ENCODE data around the gene SOST. TPM values are rescaled to one million over a fixed set of nuclear protein-coding genes. Genes with fewer than 3 reads are reported as not detected.

SOST gene
- total and polyA plus RNA-seq, 12 donors: 0.03 to 0.14 TPM; not detected in 10

GRCh38 chr17:43760254-43760852 lies 1.8 kb upstream of the SOST start:
- intact Hi-C loops (cut with DNase I): loop anchor here in 9 of 10 donors (1.0 to 10.0 kb wide), 5 partner anchors 65 to 186 kb away; no protein-coding TSS in a partner anchor
- Histone ChIP-seq H3K27ac (no peak overlapping the region), H3K9me3 (no peaks in the 10 kb centered on the region), H3K4me3 (no peak overlapping the region), H3K36me3 (peaks cover 0 to 7% (median 0%) of the 10 kb centered on the region in 9 donors), H3K27me3 (peaks cover 0 to 28% (median 25%) of the 10 kb centered on the region in 7 donors), H3K4me1 (peaks cover 2 to 20% (median 5%) of the 10 kb centered on the region in 9 donors)
- 5 to 6% methylated on average over 10 of the region's 10 CpGs for WGBS, 2 donors
- peak; percentile 92 to 95 for DNase-seq
- peak; percentile 85 to 95 (median 92) for ATAC-seq
- TF ChIP-seq CTCF (IDR thresholded peaks at IDR 0.05): peak; percentile 97 to 100 (median 99)

- intact Hi-C loops (cut with DNase I): loop anchor here (1.0 to 10.0 kb wide), 7 partner anchors 63 to 195 kb away; no protein-coding TSS in a partner anchor
- Histone ChIP-seq H3K4me1 (peaks cover 3 to 21% (median 10%) of the 10 kb centered on the region in 9 donors), H3K9me3 (no peaks in the 10 kb centered on the region), H3K4me3 (no peak overlapping the region), H3K36me3 (peaks cover 0 to 2% (median 0%) of the 10 kb centered on the region in 9 donors), H3K27me3 (peaks cover 0 to 33% (median 30%) of the 10 kb centered on the region in 7 donors), H3K27ac (no peak overlapping the region)
- WGBS, 2 donors: 46 to 53% methylated on average over 7 of the region's 7 CpGs
- no peak for DNase-seq
- ATAC-seq: no peak
- TF ChIP-seq CTCF (IDR thresholded peaks at IDR 0.05): no peak
These were observed 1.2 kb upstream of the SOST start for GRCh38 chr17:43759836-43760235.

GRCh38 chr17:43758086-43758485 lies 505 bp downstream of the SOST start:
- no peak overlapping the region for H3K4me3 ChIP-seq
- H3K27me3 ChIP-seq: peaks cover 0 to 42% (median 33%) of the 10 kb centered on the region in 7 donors
- H3K36me3 ChIP-seq: no peaks in the 10 kb centered on the region
- ATAC-seq (no peak), DNase-seq (no peak)
- H3K9me3 ChIP-seq: no peaks in the 10 kb centered on the region
- no peak for TF ChIP-seq CTCF (IDR thresholded peaks at IDR 0.05)
- peaks cover 3 to 19% (median 11%) of the 10 kb centered on the region in 9 donors for H3K4me1 ChIP-seq
- no peak overlapping the region for H3K27ac ChIP-seq
- intact Hi-C loops (cut with DNase I): loop anchor here in 2 of 10 donors (2.0 to 10.0 kb wide), 3 partner anchors 61 to 193 kb away; no protein-coding TSS in a partner anchor
- 84 to 91% methylated on average over 6 of the region's 6 CpGs for WGBS, 2 donors

- DNase-seq (no peak), ATAC-seq (no peak)
- Histone ChIP-seq H3K9me3 (no peaks in the 10 kb centered on the region), H3K27ac (no peak overlapping the region), H3K27me3 (peaks cover 0 to 43% (median 33%) of the 10 kb centered on the region in 7 donors), H3K4me3 (no peak overlapping the region), H3K36me3 (no peaks in the 10 kb centered on the region), H3K4me1 (peaks cover 3 to 19% (median 11%) of the 10 kb centered on the region in 9 donors)
- intact Hi-C loops (cut with DNase I): loop anchor here in 2 of 10 donors (10.0 kb wide), 2 partner anchors 182 to 192 kb away; no protein-coding TSS in a partner anchor
- TF ChIP-seq CTCF (IDR thresholded peaks at IDR 0.05): no peak
- WGBS, 2 donors: 89 to 92% methylated on average over 8 of the region's 8 CpGs
These were observed 1.4 kb downstream of the SOST start for GRCh38 chr17:43757171-43757660.
